HEK293T (cell line): ENCODE results near the gene ICA1.

Experiments used
- CTCF ChIA-PET: fragments of 350-600 bp; formaldehyde crosslinking; extraction: SDS; loops from one replicate; lab custom pipeline; 2021; ENCODE audit warnings: antibody characterized with exemption, inconsistent platforms; lab: Yijun Ruan, JAX
- POLR2A ChIA-PET: fragments of 350-600 bp; formaldehyde crosslinking; extraction: SDS; loops from one replicate; lab custom pipeline; 2020; ENCODE audit warnings: antibody characterized with exemption, inconsistent platforms; lab: Yijun Ruan, JAX
- DNase-seq: peaks from one replicate; pipeline ENCODE4 v3.0.0; 2012; ENCODE audit warnings: mixed read lengths; ENCODE audit errors: extremely low spot score
- ARNT ChIP-seq: fragments of 450-650 bp; IDR thresholded peaks from 2 replicates; pipeline ENCODE4 v1.6.1; 2017; ENCODE audit warnings: mild to moderate bottlenecking
- BHLHE40 ChIP-seq: fragments of 450-650 bp; IDR thresholded peaks from 2 replicates; pipeline ENCODE4 v1.6.1; 2016; ENCODE audit warnings: mild to moderate bottlenecking, moderate library complexity, borderline replicate concordance
- CTBP1 ChIP-seq: fragments of 450-650 bp; IDR thresholded peaks from 2 replicates; pipeline ENCODE4 v1.6.1; 2016; ENCODE audit warnings: borderline replicate concordance
- ELF4 ChIP-seq: fragments of 450-650 bp; IDR thresholded peaks from 2 replicates; pipeline ENCODE4 v1.6.1; 2017; ENCODE audit warnings: antibody characterized with exemption
- FOXA1 ChIP-seq: fragments of 450-650 bp; IDR thresholded peaks from 2 replicates; pipeline ENCODE4 v1.6.1; 2016; ENCODE audit warnings: mild to moderate bottlenecking
- FOXK2 ChIP-seq: fragments of 450-650 bp; IDR thresholded peaks from 2 replicates; pipeline ENCODE4 v1.6.1; 2016; ENCODE audit warnings: mild to moderate bottlenecking
- FOXM1 ChIP-seq: fragments of 450-650 bp; IDR thresholded peaks from 2 replicates; pipeline ENCODE4 v1.6.1; 2017; ENCODE audit warnings: mild to moderate bottlenecking, borderline replicate concordance
- HDGF ChIP-seq: fragments of 450-650 bp; IDR thresholded peaks from 2 replicates; pipeline ENCODE4 v1.6.1; 2017; ENCODE audit warnings: antibody characterized with exemption, borderline replicate concordance
- L3MBTL2 ChIP-seq: fragments of 450-650 bp; conservative IDR thresholded peaks from 2 replicates; pipeline ENCODE4 v1.6.1; 2016; ENCODE audit warnings: mild to moderate bottlenecking
- LEF1 ChIP-seq: fragments of 450-650 bp; IDR thresholded peaks from 2 replicates; pipeline ENCODE4 v1.6.1; 2017; ENCODE audit warnings: mild to moderate bottlenecking, borderline replicate concordance
- NFRKB ChIP-seq: fragments of 450-650 bp; IDR thresholded peaks from 2 replicates; pipeline ENCODE4 v1.6.1; 2016; ENCODE audit warnings: mild to moderate bottlenecking, moderate library complexity
- SP1 ChIP-seq: fragments of 450-650 bp; IDR thresholded peaks from 2 replicates; pipeline ENCODE4 v1.6.1; 2017
- SUZ12 ChIP-seq: fragments of 450-650 bp; IDR thresholded peaks from 2 replicates; pipeline ENCODE4 v1.6.1; 2016; ENCODE audit warnings: mild to moderate bottlenecking
- TARDBP ChIP-seq: fragments of 450-650 bp; IDR thresholded peaks from 2 replicates; pipeline ENCODE4 v1.6.1; 2016
- ZNF384 ChIP-seq: fragments of 450-650 bp; IDR thresholded peaks from 2 replicates; pipeline ENCODE4 v1.6.1; 2016
- TF ChIP-seq, protein P1 (sequence below): fragments of 450-650 bp; IDR thresholded peaks from 2 replicates; pipeline ENCODE4 v1.6.1; 2016

ICA1 gene

DNA sequence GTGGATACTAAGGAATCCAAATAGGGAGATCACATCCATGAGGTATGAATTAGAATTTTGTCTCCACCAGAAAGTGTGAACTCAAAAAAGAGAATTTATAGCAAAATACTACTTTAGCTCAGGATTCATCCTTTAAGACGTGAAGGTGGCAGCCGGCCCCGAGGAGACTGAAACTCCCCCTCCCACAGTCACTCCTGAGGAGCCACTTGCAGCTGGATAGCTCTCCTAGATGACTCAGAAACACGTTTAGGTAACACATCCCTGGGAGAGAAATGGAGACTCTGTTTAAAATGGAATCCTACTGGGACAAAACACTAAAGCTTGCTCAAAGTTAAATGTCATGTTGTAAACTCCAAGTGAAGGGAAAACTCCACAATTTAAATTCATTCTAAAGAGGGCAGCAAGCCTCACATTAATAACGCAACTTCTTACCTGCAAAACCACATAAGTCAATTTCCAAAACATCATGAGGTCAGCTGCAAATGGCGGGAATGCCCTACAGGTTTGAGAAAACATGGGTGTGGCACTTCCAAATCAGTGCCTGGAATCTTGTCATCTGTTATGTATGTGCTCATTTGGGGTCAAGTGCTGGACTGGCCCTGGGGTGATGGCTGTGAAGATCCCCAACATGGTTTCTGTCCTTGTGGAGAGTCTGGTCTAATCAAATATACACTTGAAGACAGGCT lies 46.2 kb downstream of the ICA1 start:
- ChIA-PET CTCF (interaction anchor here (0.6 kb wide), 1 partner anchor 242 kb away, joined by 4 read pairs; no protein-coding TSS in a partner anchor), POLR2A (no interaction called here)
- no peak for TF ChIP-seq FOXK2
- TF ChIP-seq TARDBP, result no peak
- no peak for TF ChIP-seq ELF4
- TF ChIP-seq NFRKB, result no peak
- no peak for TF ChIP-seq CTBP1
- TF ChIP-seq SUZ12, result no peak
- no peak for TF ChIP-seq ARNT
- no peak for TF ChIP-seq LEF1
- TF ChIP-seq BHLHE40, result no peak
- TF ChIP-seq FOXA1, result no peak
- no peak for TF ChIP-seq ZNF384
- TF ChIP-seq, protein P1, sequence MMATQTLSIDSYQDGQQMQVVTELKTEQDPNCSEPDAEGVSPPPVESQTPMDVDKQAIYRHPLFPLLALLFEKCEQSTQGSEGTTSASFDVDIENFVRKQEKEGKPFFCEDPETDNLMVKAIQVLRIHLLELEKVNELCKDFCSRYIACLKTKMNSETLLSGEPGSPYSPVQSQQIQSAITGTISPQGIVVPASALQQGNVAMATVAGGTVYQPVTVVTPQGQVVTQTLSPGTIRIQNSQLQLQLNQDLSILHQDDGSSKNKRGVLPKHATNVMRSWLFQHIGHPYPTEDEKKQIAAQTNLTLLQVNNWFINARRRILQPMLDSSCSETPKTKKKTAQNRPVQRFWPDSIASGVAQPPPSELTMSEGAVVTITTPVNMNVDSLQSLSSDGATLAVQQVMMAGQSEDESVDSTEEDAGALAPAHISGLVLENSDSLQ, result no peak
- TF ChIP-seq SP1, result no peak
- TF ChIP-seq FOXM1, result no peak
- no peak for TF ChIP-seq L3MBTL2
- no peak for TF ChIP-seq HDGF
- no peak for DNase-seq

DNA sequence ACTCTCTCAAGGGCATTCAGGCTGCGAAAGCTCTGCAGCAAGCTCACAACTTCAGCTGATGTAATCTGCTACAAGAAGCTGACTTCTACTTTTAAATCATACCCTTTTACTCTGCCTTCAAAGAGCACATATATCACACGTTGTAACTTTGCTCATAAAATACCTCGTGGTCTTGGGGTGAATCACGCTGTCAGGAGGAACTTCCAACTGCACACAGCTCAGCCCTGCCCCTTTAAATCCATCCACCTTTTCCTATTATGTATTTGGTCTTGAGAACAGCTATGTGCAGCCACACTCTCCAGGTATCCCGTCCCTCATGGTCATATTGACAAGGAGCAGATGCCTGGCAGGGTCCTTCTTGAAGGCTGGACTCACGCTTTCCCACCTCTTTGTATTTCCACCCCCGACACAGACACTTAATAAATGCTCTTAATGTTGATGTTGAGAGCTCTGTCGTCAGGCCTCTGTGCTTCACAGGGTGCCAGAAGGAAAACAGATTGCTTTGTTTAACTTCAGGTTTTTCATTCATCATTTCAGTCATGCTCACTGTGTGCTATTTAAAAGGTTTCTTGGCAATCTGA lies 47.6 kb downstream of the ICA1 start:
- TF ChIP-seq BHLHE40, result no peak
- TF ChIP-seq L3MBTL2, result peak; percentile 63
- no peak for DNase-seq
- CTCF ChIA-PET, result interaction anchor here (1.0 to 1.2 kb wide), 3 partner anchors 10 to 533 kb away, joined by 3 to 4 read pairs (median 4); no protein-coding TSS in a partner anchor
- POLR2A ChIA-PET, result interaction anchor here (0.9 to 1.4 kb wide), 3 partner anchors 47 to 574 kb away, joined by 3 to 5 read pairs (median 4); partner anchors contain the start of gene UMAD1

DNA sequence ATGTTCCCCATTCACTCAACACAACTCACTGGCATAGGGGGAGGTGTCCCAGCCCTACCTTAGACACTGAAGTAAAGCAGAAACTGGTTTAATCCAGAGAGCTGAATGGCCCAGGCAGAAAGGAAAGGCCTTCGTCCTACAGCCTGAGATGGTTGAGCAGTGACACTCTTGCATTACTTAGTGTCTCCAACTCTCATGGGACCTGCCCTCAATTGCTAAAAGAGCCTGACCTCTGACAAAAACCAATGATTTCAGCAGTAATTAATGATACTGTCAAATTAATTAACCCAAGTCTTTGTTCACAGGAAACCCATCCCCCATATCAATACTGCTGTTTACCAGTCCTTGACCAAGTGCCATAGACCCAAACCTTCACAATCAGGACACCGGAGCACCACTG lies 48.6 kb downstream of the ICA1 start:
- POLR2A ChIA-PET, result no interaction called here
- CTCF ChIA-PET, result no interaction called here
- no peak for DNase-seq
- no peak for TF ChIP-seq HDGF

DNA sequence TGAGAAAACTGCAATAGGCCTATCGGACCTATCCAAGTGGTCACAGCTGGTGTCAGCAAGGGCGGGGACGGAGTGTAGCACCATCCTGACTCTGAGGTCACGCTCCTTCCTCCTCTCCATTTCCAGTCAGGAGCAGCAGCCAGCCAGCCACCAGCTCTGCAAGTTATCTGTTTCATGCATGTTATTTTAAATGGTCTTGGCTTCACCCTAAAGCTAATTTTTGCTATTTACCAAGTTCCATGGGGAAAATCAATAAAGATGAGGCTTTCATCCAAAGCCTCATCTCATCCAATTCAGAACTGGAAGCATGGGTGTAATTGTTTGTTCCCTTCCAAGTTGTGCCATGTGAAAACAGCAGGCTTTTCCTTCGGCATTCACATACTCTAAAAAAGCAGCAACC lies 49.3 kb downstream of the ICA1 start:
- POLR2A ChIA-PET, result no interaction called here
- DNase-seq, result no peak
- CTCF ChIA-PET, result no interaction called here
- no peak for TF ChIP-seq SUZ12
- TF ChIP-seq FOXK2, result no peak

DNA sequence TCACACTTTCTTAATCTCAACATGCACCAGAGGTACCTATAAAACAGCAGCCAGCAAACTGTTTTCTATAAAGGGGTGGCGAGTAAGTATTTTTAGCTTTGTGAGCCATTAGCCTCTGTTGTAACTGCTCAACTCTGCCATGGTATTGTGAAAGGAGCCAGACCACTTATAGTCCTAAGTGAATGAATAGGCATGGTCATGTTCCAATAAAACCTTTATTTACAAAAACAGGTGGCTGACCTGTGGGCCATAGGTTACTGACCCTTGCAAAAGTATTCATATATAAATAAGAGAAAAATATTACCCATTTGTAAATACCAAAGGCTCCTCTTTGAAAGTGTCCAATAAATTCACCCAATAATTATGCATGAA lies 50.3 kb downstream of the ICA1 start:
- POLR2A ChIA-PET, result no interaction called here
- TF ChIP-seq SUZ12, result no peak
- CTCF ChIA-PET, result no interaction called here

DNA sequence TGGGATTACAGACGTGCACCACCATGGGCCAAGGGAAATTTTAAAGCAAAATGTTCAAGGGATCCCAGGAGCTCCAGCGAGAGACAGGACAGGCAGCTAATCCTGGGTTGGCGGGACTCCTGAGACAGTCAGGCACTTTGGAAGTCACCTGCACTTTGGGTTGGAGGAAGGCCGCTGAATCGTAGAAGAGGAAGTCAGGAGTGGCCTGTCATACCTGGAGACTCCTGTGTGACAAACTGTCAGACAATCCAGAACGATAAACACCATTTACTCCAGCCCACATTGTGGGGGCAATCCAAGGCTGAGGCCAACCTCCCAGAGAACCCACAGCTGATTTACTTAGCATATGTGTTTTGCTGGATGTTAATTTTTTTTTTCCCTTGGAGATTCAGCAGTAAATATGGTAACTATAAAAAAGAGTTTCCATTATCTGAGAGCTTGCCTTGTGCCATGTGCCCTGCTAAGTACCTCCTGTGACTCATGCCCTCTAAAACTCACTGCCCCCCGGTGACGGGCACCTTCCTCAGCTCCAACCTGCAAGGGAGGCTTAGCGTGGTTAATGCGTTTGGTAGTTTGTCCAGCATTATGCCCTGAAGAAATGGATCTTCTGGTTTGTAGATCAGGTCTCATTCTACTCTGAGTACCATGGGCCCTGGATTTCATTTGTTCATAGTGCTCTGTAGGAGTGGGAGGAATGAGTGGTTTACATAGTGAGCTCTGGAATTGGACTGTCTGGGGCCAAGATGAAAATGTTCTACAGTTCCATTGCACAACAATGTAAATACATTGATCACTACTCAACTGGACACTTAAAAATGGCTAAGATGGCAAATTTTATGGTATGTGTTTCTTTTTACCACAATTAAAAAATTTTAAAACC lies 50.9 kb downstream of the ICA1 start:
- DNase-seq, result no peak
- CTCF ChIA-PET, result interaction anchor here (0.6 to 0.8 kb wide), 2 partner anchors 130 to 788 kb away, joined by 5 to 7 read pairs; no protein-coding TSS in a partner anchor
- POLR2A ChIA-PET, result no interaction called here
- TF ChIP-seq HDGF (no peak), ZNF384 (no peak)

More for the DNA sequence above, 50.3 kb downstream of the ICA1 start:
- no peak for DNase-seq

DNA sequence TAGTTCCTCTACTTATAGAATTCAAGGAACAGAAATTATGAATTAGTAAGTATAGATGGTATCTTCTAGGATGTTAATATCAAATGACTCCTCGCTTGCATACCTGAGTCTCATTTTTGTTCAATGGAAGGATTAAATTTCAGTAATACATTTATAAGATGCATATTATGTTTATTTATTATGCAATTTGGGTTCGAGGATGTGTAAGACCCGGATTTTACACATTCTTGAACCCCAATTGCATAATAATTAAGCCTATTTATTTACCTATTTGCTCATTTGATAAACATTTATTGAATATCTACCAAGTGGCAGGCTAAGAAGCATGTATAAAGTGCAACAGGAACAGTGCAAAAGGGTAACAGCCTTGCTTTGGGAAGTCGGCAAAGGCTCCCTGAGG lies 52.6 kb downstream of the ICA1 start:
- no peak for DNase-seq
- POLR2A ChIA-PET, result no interaction called here
- no peak for TF ChIP-seq FOXA1
- no peak for TF ChIP-seq TARDBP
- no peak for TF ChIP-seq FOXK2
- TF ChIP-seq FOXM1, result no peak
- TF ChIP-seq BHLHE40, result no peak
- TF ChIP-seq, protein P1, result no peak
- TF ChIP-seq SP1, result no peak
- TF ChIP-seq LEF1, result no peak
- no peak for TF ChIP-seq L3MBTL2
- no peak for TF ChIP-seq SUZ12
- TF ChIP-seq CTBP1, result no peak
- TF ChIP-seq HDGF, result no peak
- CTCF ChIA-PET, result no interaction called here
